Fibroblast of lung (primary cell): ENCODE measurements around the gene CDHR2.

Experiments used
- EZH2 ChIP-seq: IDR thresholded peaks from 2 replicates; pipeline ENCODE4 v1.5.1; 2012; ENCODE audit warnings: low read length, control low read depth, mild to moderate bottlenecking; ENCODE audit errors: missing control alignments
- TF ChIP-seq, protein P1 (sequence below), 2 donors: IDR thresholded peaks in 1 of 2; conservative IDR thresholded peaks in 1 of 2; 1 replicate in 1 of 2; 2 replicates in 1 of 2; pipeline ENCODE4 v1.5.1; 2011 to 2012; ENCODE audit warnings: low read length in 2 of 2, control low read depth in 1 of 2, inconsistent platforms in 1 of 2, low read depth in 1 of 2, mild to moderate bottlenecking in 1 of 2

GRCh38 chr5:176531902-176532493 lies 17.1 kb upstream of the CDHR2 start:
- TF ChIP-seq, protein P1, sequence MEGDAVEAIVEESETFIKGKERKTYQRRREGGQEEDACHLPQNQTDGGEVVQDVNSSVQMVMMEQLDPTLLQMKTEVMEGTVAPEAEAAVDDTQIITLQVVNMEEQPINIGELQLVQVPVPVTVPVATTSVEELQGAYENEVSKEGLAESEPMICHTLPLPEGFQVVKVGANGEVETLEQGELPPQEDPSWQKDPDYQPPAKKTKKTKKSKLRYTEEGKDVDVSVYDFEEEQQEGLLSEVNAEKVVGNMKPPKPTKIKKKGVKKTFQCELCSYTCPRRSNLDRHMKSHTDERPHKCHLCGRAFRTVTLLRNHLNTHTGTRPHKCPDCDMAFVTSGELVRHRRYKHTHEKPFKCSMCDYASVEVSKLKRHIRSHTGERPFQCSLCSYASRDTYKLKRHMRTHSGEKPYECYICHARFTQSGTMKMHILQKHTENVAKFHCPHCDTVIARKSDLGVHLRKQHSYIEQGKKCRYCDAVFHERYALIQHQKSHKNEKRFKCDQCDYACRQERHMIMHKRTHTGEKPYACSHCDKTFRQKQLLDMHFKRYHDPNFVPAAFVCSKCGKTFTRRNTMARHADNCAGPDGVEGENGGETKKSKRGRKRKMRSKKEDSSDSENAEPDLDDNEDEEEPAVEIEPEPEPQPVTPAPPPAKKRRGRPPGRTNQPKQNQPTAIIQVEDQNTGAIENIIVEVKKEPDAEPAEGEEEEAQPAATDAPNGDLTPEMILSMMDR (conservative IDR thresholded peaks at IDR 0.05 in 1 of 2, IDR thresholded peaks at IDR 0.05 in 1 of 2; ENCODE audit: low read depth in 1 of 2, low read length in 2 of 2) = no peak
- TF ChIP-seq EZH2 = no peak
